HFFc6 (cell line): ENCODE results near the gene COMMD1. TPM values are rescaled to one million over a fixed set of nuclear protein-coding genes. Genes with fewer than 3 reads are reported as not detected.

Experiments used
- DNase-seq: peaks from one replicate; pipeline ENCODE4 v3.0.0-alpha.2; 2018
- H3K27ac Mint-ChIP-seq: 2 replicates; pipeline ENCODE4 v1.8.0; 2020; ENCODE audit warnings: mild to moderate bottlenecking, mixed read lengths
- H3K27me3 Mint-ChIP-seq: 2 replicates; pipeline ENCODE4 v1.8.0; 2021; ENCODE audit warnings: mild to moderate bottlenecking, moderate library complexity, mixed read lengths; ENCODE audit not compliant: insufficient read depth
- H3K36me3 Mint-ChIP-seq: 2 replicates; pipeline ENCODE4 v1.8.0; 2021; ENCODE audit warnings: low read depth, mixed read lengths
- H3K4me1 Mint-ChIP-seq: 2 replicates; pipeline ENCODE4 v1.8.0; 2020; ENCODE audit warnings: low read depth, mixed read lengths
- H3K4me3 Mint-ChIP-seq: 2 replicates; pipeline ENCODE4 v1.8.0; 2020; ENCODE audit warnings: mild to moderate bottlenecking, moderate library complexity, mixed read lengths
- H3K9me3 Mint-ChIP-seq: 2 replicates; pipeline ENCODE4 v1.8.0; 2020; ENCODE audit warnings: mild to moderate bottlenecking, mixed read lengths
- total RNA-seq, 6 experiments: library from RNA; stranded (reverse); fragmentation: NEBNext Ultra II Directional; extraction: Animal tissue kit (Norgen Biotek cat#: 25700); gene quantifications; 2 replicates in 1 of 6; 3 replicates in 5 of 6; pipeline ENCODE4 v1.2.3, GENCODE V29; 2021
- TF ChIP-seq, protein P1 (sequence below): fragments of 200-600 bp; sonication (generic); IDR thresholded peaks from 2 replicates; pipeline ENCODE4 v1.5.0; 2021; ENCODE audit warnings: antibody characterized with exemption, mild to moderate bottlenecking

Gene COMMD1
- total RNA-seq, 6 experiments from 2014 or later: 41.1 to 53.6 (median 48.3) TPM

DNA sequence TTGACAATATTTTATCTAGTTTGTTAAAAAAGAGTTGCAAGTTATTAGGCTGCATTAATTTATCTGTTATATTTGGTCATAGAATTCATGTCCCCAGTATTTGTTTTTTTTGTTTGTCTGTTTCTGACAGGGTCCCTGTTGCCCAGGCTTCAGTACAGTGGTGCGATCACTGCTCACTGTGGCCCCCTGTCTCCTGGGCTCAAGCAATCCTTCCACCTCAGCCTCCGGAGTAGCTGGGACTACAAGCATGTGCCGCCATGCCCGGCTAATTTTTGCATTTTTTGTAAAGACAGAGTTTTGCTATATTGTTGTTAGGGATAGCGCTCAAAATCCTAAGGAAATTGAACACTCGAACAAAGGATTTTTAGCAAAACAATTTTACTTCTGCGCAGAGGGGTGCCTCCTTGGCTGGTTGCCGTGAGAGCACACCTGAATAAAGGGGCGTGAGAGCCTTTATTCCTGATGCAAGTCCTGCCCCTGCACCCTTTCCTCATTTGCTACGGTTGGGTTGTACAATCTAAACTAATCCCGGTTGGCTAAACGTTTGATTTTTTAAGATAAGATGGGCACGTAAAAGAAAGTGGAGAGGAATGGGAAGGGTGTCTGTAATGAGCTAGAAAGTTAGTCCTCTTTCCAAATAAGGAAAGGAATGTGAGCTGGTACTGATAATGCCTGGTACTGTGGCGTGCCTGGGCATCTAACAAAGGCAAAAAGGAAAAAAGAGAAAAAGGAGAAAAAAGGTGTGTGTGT is 65.5 kb downstream of the COMMD1 start:
- Mint-ChIP-seq H3K27me3 (no peaks in the 10 kb centered on the region), H3K4me3 (no peak overlapping the region), H3K27ac (no peak overlapping the region), H3K36me3 (no peaks in the 10 kb centered on the region), H3K9me3 (no peaks in the 10 kb centered on the region), H3K4me1 (peaks cover 13% of the 10 kb centered on the region)
- no peak for DNase-seq
- TF ChIP-seq, protein P1, sequence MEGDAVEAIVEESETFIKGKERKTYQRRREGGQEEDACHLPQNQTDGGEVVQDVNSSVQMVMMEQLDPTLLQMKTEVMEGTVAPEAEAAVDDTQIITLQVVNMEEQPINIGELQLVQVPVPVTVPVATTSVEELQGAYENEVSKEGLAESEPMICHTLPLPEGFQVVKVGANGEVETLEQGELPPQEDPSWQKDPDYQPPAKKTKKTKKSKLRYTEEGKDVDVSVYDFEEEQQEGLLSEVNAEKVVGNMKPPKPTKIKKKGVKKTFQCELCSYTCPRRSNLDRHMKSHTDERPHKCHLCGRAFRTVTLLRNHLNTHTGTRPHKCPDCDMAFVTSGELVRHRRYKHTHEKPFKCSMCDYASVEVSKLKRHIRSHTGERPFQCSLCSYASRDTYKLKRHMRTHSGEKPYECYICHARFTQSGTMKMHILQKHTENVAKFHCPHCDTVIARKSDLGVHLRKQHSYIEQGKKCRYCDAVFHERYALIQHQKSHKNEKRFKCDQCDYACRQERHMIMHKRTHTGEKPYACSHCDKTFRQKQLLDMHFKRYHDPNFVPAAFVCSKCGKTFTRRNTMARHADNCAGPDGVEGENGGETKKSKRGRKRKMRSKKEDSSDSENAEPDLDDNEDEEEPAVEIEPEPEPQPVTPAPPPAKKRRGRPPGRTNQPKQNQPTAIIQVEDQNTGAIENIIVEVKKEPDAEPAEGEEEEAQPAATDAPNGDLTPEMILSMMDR: no peak

DNA sequence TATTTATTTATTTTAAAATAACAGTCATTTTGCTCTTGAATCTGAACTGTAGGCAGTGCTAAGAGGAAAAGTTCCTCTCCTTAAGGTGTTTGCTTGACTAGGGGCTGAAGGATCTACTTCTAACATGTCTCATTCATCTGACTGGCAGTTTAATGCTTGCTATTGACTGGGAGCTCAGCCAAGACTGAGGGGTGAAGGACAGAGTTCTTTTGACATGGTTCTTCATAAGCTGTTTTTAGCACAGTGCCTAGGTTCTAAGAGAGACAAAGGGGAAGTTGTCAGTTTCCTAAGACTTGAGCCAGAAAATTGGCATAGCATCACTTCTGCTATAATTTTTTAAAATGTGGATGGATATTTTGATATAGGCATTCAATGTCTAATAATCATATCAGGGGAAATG is 73.0 kb downstream of the COMMD1 start:
- H3K4me3 Mint-ChIP-seq: no peak overlapping the region
- peaks cover 20% of the 10 kb centered on the region; the same call in 1 of the 2 replicates for H3K36me3 Mint-ChIP-seq
- H3K27ac Mint-ChIP-seq: no peak overlapping the region
- no peaks in the 10 kb centered on the region for H3K4me1 Mint-ChIP-seq
- peaks cover 10% of the 10 kb centered on the region; the same call in 1 of the 2 replicates for H3K9me3 Mint-ChIP-seq
- TF ChIP-seq, protein P1: no peak
- H3K27me3 Mint-ChIP-seq: no peaks in the 10 kb centered on the region; the same call in 1 of the 2 replicates
- DNase-seq: no peak

DNA sequence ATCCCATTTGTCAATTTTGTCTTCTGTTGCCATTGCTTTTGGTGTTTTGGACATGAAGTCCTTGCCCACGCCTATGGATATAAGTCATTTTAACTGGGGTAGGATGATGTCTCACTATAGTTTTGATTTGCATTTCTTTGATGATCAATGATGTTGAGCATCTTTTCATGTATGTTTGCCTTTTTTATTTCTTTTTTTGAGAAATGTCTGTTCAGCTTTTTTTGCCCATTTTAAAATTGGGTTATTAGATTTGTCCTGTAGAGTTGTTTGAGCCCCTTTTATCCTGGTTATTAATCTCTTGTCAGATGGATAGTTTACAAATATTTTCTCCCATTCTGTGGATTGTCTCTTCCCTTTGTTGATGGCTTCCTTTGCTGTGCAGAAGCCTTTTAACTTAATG is 75.3 kb downstream of the COMMD1 start:
- peaks cover 10% of the 10 kb centered on the region; the same call in 1 of the 2 replicates for H3K9me3 Mint-ChIP-seq
- no peak overlapping the region for H3K27ac Mint-ChIP-seq
- no peaks in the 10 kb centered on the region for H3K4me1 Mint-ChIP-seq
- DNase-seq: no peak
- peaks cover 20% of the 10 kb centered on the region; the same call in 1 of the 2 replicates for H3K36me3 Mint-ChIP-seq
- TF ChIP-seq, protein P1: no peak
- H3K27me3 Mint-ChIP-seq: no peaks in the 10 kb centered on the region; the same call in 1 of the 2 replicates
- H3K4me3 Mint-ChIP-seq: no peak overlapping the region

DNA sequence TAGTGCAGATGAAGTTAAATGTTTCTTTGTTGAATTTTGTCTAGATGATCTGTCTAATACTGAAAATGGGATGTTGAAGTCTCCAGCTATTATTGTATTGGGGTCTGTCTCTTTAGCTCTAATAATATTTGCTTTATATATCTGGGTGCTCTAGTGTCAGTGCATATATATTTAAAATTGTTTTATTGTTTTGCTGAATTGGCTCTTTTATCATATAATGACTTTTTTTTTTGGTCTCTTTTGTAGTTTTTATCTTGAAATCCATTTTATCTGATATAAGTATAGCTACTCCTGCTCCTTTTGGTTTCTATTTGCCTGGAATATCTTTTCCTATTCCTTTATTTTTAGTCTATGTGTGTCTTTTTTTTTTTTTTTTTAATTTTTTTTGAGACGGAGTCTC is 79.2 kb downstream of the COMMD1 start:
- H3K4me3 Mint-ChIP-seq: no peak overlapping the region
- TF ChIP-seq, protein P1: no peak
- peaks cover 34% of the 10 kb centered on the region for H3K36me3 Mint-ChIP-seq
- peaks cover 10% of the 10 kb centered on the region for H3K9me3 Mint-ChIP-seq
- DNase-seq: no peak
- H3K27me3 Mint-ChIP-seq: no peaks in the 10 kb centered on the region
- H3K27ac Mint-ChIP-seq: no peak overlapping the region
- peaks cover 11% of the 10 kb centered on the region; the same call in 1 of the 2 replicates for H3K4me1 Mint-ChIP-seq

DNA sequence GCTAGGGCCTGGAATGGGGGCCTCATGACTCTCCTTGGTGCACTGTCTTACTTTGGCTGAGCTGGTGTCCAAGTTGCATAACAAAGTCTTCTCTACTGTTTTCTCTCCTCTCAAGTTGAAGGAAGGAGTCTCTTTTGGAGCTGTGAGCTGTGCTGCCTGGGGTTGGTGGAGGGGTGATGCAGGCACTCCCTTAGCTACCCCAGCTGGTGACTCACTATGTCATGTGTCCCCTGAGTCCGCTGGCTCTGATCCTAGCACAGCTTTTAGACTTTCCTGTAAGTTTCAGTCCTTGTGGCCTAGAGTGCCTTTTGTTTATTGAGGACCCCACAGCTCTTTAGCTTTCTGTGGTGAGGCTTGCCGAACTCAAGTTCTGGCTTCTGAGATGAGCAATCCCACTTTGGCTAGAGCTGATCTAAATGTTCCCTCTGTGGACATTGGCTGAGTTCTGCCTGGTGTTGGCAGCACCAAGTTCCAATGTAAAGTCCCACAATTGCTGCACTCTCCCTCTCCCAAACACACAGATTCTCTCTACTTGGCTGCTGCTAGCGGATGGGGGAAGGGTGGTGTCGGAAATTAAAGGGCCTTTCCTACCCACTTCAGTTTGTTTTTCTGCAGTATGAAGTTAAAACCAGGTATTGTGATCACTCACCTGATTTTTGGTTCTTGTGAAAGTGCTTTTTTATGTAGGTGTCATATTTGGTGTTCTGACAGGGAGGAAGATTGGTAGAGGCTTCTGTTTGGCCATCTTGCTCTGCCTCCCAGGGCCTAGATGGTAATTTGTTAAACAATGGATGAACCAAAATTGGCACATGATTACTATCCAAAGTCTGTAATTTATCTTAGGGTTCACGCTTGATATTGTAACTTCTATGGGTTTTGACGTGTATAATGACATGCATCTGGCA is 83.2 kb downstream of the COMMD1 start:
- H3K9me3 Mint-ChIP-seq: no peaks in the 10 kb centered on the region; the same call in 1 of the 2 replicates
- TF ChIP-seq, protein P1: no peak
- H3K4me1 Mint-ChIP-seq: peaks cover 11% of the 10 kb centered on the region; the same call in 1 of the 2 replicates
- no peaks in the 10 kb centered on the region for H3K27me3 Mint-ChIP-seq
- H3K27ac Mint-ChIP-seq: no peak overlapping the region; the same call in 1 of the 2 replicates
- peaks cover 14% of the 10 kb centered on the region for H3K36me3 Mint-ChIP-seq
- no peak for DNase-seq
- no peak overlapping the region for H3K4me3 Mint-ChIP-seq
